GM19238 (cell line): ENCODE measurements around the gene UACA.

Source experiments
- DNase-seq: peaks from one replicate; pipeline ENCODE4 v3.0.0; 2011; ENCODE audit warnings: low spot score; ENCODE audit not compliant: insufficient read length

UACA gene

GRCh38 chr15:70714565-70714964, 48.8 kb downstream of the UACA start:
- DNase-seq, result no peak

- DNase-seq, result no peak
Observed at GRCh38 chr15:70714015-70714414, 49.3 kb downstream of the UACA start.

- no peak for DNase-seq
Observed at GRCh38 chr15:70712271-70712670, 51.1 kb downstream of the UACA start.

GRCh38 chr15:70710714-70711113, 52.6 kb downstream of the UACA start:
- DNase-seq, result no peak

GRCh38 chr15:70708839-70709238, 54.5 kb downstream of the UACA start:
- no peak for DNase-seq

- DNase-seq, result no peak
Observed at GRCh38 chr15:70707686-70708300, 55.6 kb downstream of the UACA start.

GRCh38 chr15:70704731-70705130, 58.6 kb downstream of the UACA start:
- DNase-seq, result no peak

GRCh38 chr15:70704166-70704565, 59.2 kb downstream of the UACA start:
- DNase-seq, result no peak

- no peak for DNase-seq
Observed at GRCh38 chr15:70703096-70703878, 60.1 kb downstream of the UACA start.

GRCh38 chr15:70702584-70702983, 60.8 kb downstream of the UACA start:
- no peak for DNase-seq

GRCh38 chr15:70701891-70702568, 61.3 kb downstream of the UACA start:
- no peak for DNase-seq

GRCh38 chr15:70701171-70701570, 62.2 kb downstream of the UACA start:
- DNase-seq, result no peak

GRCh38 chr15:70699890-70700289, 63.5 kb downstream of the UACA start:
- no peak for DNase-seq

GRCh38 chr15:70698836-70699390, 64.4 kb downstream of the UACA start:
- DNase-seq, result no peak

GRCh38 chr15:70698426-70698825, 64.9 kb downstream of the UACA start:
- no peak for DNase-seq

GRCh38 chr15:70690491-70691276, 72.7 kb downstream of the UACA start:
- no peak for DNase-seq

GRCh38 chr15:70690021-70690420, 73.3 kb downstream of the UACA start:
- no peak for DNase-seq

- no peak for DNase-seq
Observed at GRCh38 chr15:70687482-70687881, 75.9 kb downstream of the UACA start.

GRCh38 chr15:70680817-70681216, 82.5 kb downstream of the UACA start:
- DNase-seq, result no peak

GRCh38 chr15:70679919-70680231, 83.5 kb downstream of the UACA start:
- no peak for DNase-seq

- DNase-seq, result no peak
Observed at GRCh38 chr15:70672081-70672480, 91.3 kb downstream of the UACA start.

GRCh38 chr15:70670680-70671079, 92.7 kb downstream of the UACA start:
- DNase-seq, result no peak
